HEK293T (cell line): ENCODE data around the gene ANKRD11.

Experiments
- NFRKB ChIP-seq: fragments of 450-650 bp; IDR thresholded peaks from 2 replicates; pipeline ENCODE4 v1.6.1; 2016; ENCODE audit warnings: mild to moderate bottlenecking, moderate library complexity
- PKNOX1 ChIP-seq: fragments of 450-650 bp; IDR thresholded peaks from 2 replicates; pipeline ENCODE4 v1.6.1; 2016

DNA sequence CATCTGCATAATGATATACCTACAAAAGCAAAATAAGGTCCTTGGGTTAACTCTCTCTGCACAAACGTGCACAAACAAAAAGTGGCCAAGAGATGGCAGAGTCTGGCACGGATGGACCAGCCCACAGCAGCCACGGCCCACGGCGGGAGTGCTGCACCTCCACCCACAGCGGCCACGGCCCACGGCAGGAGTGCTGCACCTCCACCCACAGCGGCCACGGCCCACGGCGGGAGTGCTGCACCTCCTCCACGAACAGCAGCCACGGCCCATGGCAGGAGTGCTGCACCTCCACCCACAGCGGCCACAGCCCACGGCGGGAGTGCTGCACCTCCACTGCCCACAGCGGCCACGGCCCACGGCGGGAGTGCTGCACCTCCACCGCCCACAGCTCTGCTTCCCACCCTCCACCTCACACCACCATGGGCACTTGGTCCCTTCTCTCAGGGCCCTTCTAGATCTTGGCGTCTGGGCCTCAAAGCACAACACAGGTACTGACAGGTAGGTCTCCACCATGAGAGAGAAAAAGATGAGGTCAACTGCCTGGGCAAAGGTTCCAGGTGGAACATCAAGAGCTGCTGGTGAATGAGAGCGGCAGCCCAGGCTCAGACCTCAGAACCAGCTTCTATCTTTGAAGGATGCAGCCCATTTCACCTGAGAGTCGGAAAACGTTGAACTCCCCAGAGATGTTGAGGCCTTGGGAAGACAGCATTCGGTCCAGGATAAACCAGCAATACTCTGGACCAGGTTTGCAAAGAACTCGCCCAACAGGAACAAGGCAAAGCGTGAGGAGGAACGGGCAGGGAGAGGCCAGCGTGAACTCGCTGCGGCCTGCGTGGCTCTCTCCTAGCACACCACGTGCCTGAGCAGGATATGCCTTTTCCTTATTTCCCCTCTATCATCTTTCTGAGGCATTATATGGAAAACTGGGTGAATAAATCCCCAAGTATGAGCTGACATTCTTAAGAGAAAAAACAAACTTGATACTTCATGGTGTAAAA lies 148.4 kb downstream of the ANKRD11 start:
- TF ChIP-seq NFRKB (no peak), PKNOX1 (no peak)
